Endothelial cell of hepatic sinusoid (primary cell): ENCODE results near the gene RPLP2.

Experiments used
- in situ Hi-C: cut with HindIII; loops from 2 replicates; pipeline ENCODE4 v1.10.0; 2017; ENCODE audit warnings: low sequenced_read_pairs

The RPLP2 gene

DNA sequence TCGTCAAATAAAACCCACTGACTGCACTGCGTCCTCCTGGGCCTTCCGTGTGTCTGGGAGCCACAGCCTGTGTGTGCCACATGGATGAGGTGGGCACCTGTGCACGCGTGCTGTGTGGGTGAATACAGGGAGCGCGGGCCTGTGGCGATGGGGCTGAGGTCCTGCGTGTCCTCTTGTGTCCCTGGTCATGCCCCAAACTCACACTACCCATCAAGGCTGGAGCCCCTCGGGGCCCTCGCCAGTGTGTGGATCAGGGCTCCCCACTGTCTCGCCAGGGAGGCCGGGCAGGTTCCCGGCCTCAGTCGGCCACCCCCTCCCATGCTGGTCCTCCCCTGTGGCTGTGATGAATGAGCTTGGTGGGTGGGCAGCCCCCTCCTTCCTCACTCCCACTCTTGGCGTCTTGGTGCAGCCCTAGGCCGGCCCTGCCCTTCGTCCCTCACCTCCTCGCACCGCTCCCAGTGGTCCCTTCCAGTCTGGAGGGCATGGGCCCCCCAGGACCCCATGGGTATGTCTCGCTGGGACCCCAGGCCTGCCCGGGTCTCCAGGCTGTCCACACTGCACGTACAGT, 22.3 kb downstream of the RPLP2 start:
- in situ Hi-C loops: no loop called here

DNA sequence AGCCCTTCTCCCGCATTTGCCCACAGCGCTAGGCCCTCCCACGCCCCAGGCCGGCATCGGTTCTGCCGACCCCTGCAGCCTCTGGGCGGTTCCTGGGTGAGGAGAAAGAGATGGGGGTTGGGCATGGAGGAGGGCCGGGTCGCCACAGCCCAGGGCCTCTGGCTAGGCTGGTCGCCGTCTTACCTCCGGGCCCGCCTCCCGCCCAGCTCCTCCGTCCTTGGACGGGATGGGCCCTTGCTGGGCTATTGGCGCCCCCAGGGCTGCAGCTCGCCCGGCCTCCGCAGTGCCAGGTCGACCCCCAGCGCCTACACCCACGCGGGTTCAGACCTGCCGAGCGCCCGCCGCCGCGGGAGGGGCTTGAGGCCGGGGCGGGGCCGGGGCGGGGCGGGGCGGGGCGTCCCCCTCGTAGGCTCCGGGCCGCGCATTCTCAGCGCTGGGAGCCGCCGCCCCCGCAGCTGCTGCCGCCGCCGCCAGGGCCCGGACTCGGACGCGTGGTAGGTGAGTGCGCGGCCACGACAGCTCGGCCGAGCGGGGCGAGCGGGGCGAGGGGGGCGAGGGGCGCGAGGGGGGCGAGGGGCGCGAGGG, 22.9 kb downstream of the RPLP2 start, which contains the start of gene CD151:
Gene CD151 (plus strand): TSS at position 424 of the 585 bp plus-strand sequence. CDS start 3,118 bp downstream, outside the sequence.
- in situ Hi-C loops: no loop called here

DNA sequence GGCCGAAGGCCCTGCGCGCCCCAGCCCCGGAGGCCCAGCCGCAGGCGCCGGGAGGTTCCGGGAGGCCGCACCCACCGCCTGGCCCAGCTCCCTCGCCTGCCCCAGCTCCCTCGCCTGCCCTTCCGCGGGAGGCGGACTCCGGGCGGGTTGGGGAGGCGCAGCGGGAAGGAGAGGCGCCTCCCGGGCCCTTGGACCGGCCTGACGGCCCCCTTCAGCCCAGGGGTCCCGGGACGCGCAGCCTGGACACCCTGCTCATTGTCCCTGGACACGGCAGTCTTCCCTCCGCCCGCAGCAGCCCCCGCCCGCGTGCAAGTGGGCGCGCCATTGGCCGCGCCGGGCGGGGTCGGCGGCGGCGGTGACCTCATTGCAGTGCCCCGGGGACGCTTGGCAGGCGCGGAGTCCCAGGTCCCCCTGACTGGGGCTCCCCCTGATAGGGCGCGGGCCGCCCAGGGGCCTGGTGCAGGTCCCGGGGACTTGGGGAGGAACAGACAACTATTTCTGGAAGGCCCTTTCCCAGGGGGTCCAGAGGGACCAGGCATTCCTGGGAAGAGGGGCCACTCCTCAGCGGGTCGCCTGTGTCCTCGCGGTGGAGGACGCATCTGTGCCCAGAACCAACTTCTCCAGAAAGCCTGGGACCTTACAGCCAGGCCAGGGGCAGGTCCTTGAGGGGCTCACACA, 23.5 kb downstream of the RPLP2 start:
- in situ Hi-C loops: no loop called here

DNA sequence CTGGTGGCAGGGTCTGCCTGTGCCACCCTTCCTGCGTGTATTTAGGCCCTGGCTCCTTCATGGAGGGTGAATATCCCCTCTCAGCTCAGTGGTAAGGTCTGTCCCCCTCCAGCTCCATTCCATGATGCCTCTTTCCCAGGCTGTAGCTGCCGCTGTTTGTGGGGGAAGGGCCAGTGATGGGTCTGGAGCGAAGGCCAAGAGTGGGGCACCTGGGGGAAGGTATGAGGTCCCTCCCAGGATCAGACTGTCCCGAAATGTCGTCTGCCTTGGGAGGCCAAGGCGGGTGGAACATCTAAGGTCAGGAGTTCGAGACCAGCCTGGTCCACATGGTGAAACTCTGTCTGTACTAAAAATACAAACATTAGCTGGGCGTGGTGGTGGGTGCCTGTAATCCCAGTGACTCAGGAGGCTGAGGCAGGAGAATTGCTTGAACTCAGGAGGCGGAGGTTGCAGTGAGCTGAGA, 24.1 kb downstream of the RPLP2 start:
- in situ Hi-C loops: no loop called here

DNA sequence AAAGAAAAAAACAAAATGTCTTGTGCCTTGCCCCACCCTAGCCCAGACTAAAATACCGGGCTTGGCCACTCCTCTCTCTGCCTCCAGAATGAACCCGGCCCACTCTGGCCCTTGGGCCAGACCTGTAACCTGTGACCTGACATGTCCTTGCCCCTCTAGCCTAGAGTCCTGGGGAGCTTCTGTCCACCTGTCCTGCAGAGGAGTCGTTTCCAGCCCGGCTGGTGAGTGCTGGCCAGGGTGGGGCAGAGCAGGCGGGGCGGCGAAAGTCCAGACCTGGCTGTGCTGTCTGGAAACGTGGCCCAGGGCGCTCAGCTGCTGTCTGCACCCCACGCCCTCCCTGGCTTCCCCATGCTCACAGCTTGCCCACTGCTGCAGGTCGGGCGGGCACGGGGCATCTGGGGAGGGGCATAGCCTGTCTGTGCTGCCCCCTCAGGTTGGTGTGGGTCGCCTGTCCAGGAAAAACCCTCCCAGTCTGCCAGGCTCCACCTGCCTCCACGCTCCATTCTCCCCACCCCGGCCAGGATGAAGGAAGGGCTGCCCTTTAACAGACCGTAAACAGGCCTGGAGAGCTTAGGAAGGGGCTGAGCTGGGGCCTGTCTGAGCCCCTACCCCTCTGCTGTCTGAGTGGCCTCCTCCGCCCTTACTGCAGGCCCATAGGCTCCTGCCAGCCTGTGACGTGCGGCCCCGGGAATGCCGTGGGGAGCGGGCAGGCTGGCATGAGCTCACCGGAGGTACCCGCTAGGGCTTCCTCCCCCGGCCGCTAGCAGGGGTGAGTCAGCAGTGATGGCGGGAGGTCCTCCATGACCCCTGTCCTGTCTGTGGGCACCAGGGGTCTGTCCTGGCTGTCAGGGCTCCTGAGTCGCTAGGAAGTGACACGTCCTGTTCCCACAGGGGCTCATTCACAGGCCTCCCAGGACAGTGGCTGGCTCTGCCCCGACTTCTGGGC, 24.9 kb downstream of the RPLP2 start:
- in situ Hi-C loops: no loop called here

DNA sequence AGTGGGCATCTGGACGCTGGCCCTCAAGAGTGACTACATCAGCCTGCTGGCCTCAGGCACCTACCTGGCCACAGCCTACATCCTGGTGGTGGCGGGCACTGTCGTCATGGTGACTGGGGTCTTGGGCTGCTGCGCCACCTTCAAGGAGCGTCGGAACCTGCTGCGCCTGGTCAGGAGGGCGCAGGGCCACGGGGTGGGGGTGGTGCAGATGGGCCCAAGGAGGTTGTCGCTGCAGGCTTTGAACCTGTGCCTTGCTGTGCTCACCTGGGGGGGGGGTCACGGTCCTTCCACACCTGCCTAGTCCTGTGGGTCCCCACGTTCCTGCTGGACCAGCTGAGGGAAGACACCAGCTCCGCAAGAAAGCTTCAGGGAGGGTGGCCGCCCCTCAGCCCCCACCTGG, 26.5 kb downstream of the RPLP2 start:
- in situ Hi-C loops: no loop called here

DNA sequence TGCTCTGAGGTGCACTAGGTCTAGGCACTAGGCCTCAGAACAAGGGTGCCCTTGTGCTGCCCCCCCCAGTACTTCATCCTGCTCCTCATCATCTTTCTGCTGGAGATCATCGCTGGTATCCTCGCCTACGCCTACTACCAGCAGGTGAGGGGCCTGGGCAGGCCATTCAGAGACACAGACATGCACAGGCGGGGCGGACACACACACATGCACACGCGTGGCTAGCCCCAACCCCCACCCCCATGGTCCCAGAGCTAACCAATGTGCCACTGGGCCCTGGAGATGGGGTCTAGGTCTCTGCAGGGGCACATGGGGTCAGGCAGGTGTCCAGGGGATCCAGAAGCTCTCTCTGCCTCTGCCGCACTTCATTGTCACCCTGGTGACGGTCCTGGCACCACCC, 26.9 kb downstream of the RPLP2 start:
- in situ Hi-C loops: no loop called here

DNA sequence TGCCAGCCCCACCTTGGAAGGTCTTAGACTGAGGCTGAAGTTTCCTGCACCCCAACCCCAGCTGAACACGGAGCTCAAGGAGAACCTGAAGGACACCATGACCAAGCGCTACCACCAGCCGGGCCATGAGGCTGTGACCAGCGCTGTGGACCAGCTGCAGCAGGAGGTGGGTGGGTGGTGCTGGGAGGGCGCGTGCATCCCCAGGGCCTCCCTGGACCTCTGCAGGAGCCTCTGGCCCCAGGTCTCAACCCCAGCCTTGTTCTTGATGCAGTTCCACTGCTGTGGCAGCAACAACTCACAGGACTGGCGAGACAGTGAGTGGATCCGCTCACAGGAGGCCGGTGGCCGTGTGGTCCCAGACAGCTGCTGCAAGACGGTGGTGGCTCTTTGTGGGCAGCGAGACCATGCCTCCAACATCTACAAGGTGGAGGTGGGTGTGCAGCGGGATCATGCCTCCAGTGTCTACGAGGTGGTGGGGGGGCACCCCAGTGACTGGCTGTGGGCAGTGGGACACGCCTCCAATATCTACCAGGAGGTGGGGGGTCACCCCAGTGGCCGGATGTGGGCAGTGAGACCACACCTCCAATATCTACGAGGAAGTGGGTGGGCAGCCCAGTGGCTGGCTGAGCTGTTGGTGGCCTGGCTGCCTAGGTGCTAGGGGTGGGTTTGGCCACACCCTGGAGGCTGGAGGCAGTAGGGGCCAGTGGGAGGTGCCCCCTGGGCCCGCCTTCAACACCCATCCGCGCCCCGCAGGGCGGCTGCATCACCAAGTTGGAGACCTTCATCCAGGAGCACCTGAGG, 27.6 kb downstream of the RPLP2 start:
- in situ Hi-C loops: no loop called here

DNA sequence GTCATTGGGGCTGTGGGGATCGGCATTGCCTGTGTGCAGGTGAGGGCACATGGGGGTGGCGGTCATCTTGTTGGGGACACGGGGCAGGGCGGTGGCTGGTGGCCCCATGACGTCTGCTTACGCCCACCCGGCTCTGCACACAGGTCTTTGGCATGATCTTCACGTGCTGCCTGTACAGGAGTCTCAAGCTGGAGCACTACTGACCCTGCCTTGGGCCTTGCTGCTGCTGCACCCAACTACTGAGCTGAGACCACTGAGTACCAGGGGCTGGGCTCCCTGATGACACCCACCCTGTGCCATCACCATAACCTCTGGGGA, 28.2 kb downstream of the RPLP2 start:
- in situ Hi-C loops: no loop called here

DNA sequence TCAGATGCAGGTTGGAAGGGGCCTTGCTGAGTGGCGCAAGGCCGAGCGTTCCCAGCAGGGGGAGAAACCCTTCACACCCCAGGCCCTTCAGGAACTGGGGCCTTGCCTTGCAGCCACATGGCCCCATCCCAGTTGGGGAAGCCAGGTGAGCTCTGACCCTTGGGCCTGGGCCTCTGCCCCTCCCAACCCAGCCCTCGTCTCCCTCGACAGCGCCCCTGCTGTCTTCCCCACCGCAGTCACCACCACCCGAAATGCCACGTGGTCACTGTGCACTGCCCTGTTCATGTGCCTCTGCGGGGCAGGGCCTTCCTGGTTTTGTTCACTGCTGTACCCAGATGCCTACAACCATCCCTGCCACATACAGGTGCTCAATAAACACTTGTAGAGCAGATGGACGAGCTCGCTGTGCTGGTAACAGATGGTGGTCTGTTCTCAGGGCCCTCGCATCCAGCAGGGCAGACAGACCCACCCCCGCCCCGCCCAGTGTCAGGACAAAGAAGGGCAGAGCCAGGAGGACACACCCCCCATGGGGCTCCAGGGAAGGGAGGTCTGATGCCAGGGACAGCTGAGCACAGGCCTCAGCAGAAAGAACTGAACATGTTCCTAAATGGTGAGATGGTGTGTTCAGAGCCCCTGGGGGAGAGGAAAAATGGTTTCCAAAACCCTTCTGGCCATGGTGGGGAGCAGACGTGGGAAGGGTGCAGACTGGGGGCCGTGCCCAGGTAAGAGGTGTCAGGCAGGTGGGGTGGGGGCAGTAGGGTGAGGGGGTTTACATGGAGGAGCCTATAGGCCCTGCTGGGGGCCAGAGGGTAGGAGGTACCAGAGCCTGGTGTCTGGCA, 28.9 kb downstream of the RPLP2 start:
- in situ Hi-C loops: no loop called here

DNA sequence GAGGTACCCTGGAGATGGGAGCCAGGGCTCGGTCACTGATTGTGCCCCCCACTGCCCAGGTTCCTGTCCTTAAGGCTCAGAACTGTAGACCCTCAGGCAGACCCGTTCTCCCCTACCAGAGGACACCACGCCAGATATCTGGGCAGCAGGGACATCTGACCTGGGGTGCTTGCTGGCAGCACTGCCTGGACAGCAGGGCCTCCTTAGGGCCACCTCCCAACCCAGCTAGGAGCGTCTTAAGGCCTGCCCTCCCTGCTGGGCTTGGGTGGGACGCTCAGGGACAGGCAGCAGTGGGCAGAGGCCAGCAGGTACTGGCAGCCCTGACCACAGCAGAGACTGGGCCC, 29.5 kb downstream of the RPLP2 start:
- in situ Hi-C loops: no loop called here

DNA sequence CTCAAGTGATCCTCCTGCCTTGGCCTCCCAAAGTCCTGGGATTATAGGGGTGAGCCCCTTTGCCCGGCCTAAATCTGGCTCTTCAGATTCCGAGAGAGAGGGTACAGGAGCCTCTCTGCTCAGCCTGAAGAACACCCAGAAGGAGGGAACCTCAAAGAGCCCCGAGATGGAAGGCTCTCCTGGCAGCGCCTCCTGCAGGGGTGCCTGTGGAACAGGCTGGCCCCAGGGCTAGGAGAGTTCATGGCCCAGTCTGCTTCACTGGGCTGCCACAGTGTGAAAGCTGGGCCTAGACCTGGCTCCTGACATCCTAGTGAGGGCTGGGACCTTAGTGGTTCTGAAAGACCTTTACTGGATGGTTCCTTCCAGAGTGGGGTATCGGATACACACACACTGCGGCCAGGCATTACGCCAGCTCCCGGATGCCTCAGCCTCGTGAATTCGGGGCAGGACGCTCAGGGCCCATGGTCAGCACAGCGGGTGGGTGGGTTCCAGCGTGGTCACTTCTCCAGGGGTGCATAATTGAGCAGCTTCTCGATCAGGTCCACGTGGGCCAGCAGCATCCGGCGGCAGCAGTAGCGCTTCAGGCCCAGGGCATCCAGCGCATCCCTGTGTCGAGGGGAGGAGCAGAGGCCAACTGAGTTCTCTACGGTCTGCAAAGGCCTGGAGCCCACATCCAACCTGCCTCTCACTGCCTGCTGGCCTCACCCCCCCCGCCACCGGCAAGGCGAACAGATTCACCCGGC, 30.3 kb downstream of the RPLP2 start:
- in situ Hi-C loops: no loop called here

DNA sequence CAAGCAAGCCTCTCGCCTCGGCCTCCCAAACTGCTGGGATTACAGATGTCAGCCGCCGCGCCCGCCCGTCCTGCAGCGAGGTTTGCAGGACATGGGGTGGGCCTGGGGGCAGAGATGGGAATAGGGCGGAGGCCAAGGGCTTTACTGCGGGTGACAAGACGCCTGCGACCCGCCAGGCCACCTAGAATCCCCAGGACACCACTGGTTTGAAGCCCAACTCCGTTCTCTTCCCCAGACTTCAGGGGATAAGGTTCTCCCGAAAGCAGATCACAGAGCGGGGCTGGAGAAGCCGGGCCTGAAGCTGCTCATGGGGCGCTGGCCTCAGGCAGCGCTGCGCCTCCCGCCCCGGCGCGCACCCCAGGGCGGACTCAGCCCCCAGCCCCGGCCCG, 32.2 kb downstream of the RPLP2 start:
- in situ Hi-C loops: no loop called here

DNA sequence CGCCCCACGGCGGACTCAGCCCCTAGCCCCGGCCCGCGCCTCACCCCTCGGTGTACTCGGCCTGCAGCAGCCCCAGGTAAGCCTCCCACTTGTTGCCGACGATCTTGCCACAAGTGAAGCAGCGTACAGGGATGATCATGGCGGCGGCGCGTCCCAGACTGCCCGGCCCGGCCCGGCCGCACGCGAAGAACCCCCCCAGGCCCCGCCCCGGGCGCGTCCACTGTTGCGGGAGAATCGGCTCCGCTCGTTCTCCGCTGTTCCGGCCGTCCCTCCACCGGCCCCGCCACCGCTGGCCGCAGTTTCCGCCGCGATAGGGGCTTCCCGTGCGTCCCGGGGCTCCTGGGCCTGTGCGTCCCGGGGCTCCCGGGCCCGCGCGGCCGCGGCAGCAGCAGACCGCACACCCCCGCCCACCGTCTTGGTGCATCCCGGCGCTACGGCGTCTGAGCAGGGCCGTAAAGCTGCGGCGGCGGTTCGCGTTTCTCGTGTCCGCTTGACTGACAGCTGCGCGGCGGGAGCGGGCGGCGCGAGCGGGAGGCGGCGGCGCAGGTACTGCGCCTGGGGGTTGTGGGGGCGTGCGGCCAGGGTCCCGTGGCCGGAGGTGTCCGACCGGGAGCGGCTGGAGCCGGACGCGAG, 32.7 kb downstream of the RPLP2 start, which contains the start of the genes POLR2L and TSPAN4:
Gene POLR2L (minus strand): TSS at position 160 of the 633 bp plus-strand sequence. CDS start 21 bp downstream, at position 139.
Gene TSPAN4 (plus strand): TSS at position 483 of the 633 bp plus-strand sequence. CDS start 7,453 bp downstream, outside the sequence.
- in situ Hi-C loops: no loop called here

DNA sequence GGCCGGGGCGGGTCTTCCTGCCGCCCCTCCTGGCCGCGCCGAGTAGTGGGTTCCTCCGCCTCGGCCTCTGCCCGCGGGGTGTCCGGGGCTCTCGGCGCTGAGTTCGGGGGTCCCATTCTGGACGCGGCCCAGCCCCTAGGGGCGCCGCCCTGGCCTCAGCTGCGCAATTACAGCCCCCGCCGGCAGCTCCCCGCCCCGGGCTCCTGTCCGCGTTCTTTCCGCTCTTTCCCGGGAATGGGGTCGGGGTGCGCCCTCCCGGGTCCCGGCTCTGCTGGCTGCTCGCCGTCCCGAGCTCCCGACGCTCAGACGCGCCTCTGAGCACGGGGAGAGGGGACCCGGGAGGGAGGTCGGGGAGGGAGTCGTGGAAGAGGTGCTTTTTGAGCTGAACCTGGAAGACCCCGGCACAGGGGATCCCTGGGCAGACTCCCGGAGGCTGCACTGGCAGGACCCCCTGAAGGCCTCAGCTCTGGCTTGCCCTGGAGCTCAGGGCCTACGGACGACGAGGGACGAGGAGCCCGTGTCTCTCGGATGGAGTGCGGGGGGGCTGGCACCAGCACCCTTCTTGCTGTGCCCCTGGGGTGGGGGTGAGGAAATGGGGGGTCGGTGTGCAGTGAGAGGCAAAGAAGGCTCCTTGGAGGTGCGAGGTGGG, 33.4 kb downstream of the RPLP2 start:
- in situ Hi-C loops: no loop called here

DNA sequence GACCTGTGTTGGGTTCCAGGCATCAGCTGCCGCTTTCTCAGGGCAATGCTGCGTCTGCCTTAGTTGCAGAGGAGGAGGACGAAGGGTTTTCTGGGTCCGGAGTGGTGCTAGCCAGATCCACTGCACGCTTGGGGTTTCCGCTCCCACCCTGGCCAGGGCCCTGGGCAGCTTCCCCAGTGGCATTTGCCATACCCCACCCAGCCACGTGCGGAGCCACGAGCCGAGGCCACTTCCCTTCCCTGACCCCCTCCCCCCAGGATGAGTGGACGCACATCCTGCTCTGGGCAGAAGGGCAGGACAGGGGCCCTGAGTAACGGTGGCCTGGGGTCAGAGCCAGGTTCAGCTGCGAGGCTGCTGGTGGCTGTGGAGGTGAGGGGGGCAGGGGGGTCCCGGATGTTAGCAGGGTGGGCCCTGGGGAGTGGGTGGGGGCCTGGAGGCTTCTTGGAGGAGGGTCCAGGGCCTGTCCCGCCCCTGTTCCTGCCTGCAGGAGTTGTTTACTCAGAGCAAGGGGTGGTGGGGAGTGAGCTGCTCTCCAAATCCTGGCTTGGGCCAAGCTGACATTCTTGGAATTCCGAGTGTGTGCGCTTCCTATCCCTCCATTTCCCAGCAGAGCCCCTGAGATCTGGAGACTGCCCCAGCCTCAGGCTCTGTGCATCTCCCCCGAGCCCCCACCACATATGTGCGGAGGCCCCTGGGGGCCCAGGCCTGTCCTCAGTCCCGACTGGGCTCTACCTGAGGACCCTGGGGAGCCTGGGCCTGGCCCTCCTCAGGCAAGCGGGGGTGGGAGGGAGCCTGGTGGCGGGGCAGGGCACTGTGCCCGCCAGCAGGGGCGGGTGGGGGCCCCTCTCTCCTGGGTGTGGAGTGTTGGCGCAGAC, 34.3 kb downstream of the RPLP2 start:
- in situ Hi-C loops: no loop called here
